GM23338 (cell line): ENCODE results near the gene MAGI1. TPM values are rescaled to one million over a fixed set of nuclear protein-coding genes. Genes with fewer than 3 reads are reported as not detected.

Experiments
- ATAC-seq: fragments of 200-7000 bp; cut with Tn5 transposase; 3 replicates; pipeline ENCODE4 v1.9.1; 2020
- DNase-seq: peaks from one replicate; pipeline ENCODE4 v3.0.0-alpha.2; 2015; ENCODE audit warnings: low spot score
- H2AFZ ChIP-seq: fragments of 200-600 bp; sonication (generic); 2 replicates; pipeline ENCODE4 v1.8.0; 2016; ENCODE audit warnings: antibody characterized with exemption, mild to moderate bottlenecking, moderate library complexity
- H3F3A ChIP-seq: fragments of 200-600 bp; sonication (generic); replicated peaks from 2 replicates; pipeline ENCODE4 v1.8.0; 2017; ENCODE audit warnings: antibody characterized with exemption, mixed run types, low read depth
- H3K27ac ChIP-seq: fragments of 200-600 bp; sonication (generic); 2 replicates; pipeline ENCODE4 v1.6.1; 2016; ENCODE audit warnings: low read depth
- H3K27me3 ChIP-seq: fragments of 200-600 bp; sonication (generic); 2 replicates; pipeline ENCODE4 v1.8.0; 2016; ENCODE audit warnings: mild to moderate bottlenecking, mixed run types, moderate library complexity; ENCODE audit not compliant: insufficient read depth
- H3K36me3 ChIP-seq: fragments of 200-600 bp; sonication (generic); 2 replicates; pipeline ENCODE4 v1.8.0; 2016; ENCODE audit warnings: mild to moderate bottlenecking; ENCODE audit not compliant: insufficient read depth
- H3K4me1 ChIP-seq: fragments of 200-600 bp; sonication (generic); 2 replicates; pipeline ENCODE4 v1.8.0; 2016; ENCODE audit warnings: mild to moderate bottlenecking, moderate library complexity; ENCODE audit not compliant: insufficient read depth
- H3K4me2 ChIP-seq: fragments of 200-600 bp; sonication (generic); 2 replicates; pipeline ENCODE4 v1.7.1; 2017; ENCODE audit warnings: mixed run types
- H3K4me3 ChIP-seq: fragments of 200-600 bp; sonication (generic); 2 replicates; pipeline ENCODE4 v1.6.1; 2016; ENCODE audit warnings: mixed run types
- H3K79me2 ChIP-seq: fragments of 200-600 bp; sonication (generic); replicated peaks from 2 replicates; pipeline ENCODE4 v1.8.0; 2017; ENCODE audit warnings: mild to moderate bottlenecking; ENCODE audit not compliant: insufficient read depth
- H3K9me2 ChIP-seq: fragments of 200-600 bp; sonication (generic); 2 replicates; pipeline ENCODE4 v1.8.0; 2017; ENCODE audit not compliant: insufficient read depth
- H4K20me1 ChIP-seq: fragments of 200-600 bp; sonication (generic); replicated peaks from 2 replicates; pipeline ENCODE4 v1.8.0; 2017; ENCODE audit warnings: mild to moderate bottlenecking; ENCODE audit not compliant: insufficient read depth
- H3K27ac Mint-ChIP-seq: 2 replicates; pipeline ENCODE4 v1.8.0; 2020; ENCODE audit warnings: inconsistent platforms, mild to moderate bottlenecking, moderate library complexity, mixed read lengths
- H3K27me3 Mint-ChIP-seq: 3 replicates; pipeline ENCODE4 v1.8.0; 2022; ENCODE audit warnings: low read depth, mild to moderate bottlenecking, moderate library complexity, mixed read lengths, inconsistent platforms; ENCODE audit not compliant: insufficient read depth, poor library complexity
- H3K36me3 Mint-ChIP-seq: 3 replicates; pipeline ENCODE4 v1.8.0; 2021; ENCODE audit warnings: low read depth, mild to moderate bottlenecking, inconsistent platforms, moderate library complexity, mixed read lengths
- H3K4me1 Mint-ChIP-seq: 3 replicates; pipeline ENCODE4 v1.8.0; 2020; ENCODE audit warnings: mild to moderate bottlenecking, inconsistent platforms, mixed read lengths
- H3K4me3 Mint-ChIP-seq: 3 replicates; pipeline ENCODE4 v1.8.0; 2021; ENCODE audit warnings: moderate library complexity, mild to moderate bottlenecking, inconsistent platforms, mixed read lengths
- H3K9me3 Mint-ChIP-seq: 3 replicates; pipeline ENCODE4 v1.8.0; 2020; ENCODE audit warnings: moderate library complexity, mild to moderate bottlenecking, inconsistent platforms, mixed read lengths
- CTCF ChIP-seq, 2 experiments: fragments of 200-600 bp in 1 of 2; sonication (generic) in 1 of 2; conservative IDR thresholded peaks; 2 replicates each; pipeline versions ENCODE4 v1.5.1 to v1.6.1; 2016 to 2017; ENCODE audit warnings: antibody characterized with exemption in 2 of 2, low read depth in 2 of 2, mild to moderate bottlenecking in 2 of 2, moderate library complexity in 1 of 2
- EZH2phosphoT487 ChIP-seq: fragments of 200-600 bp; sonication (generic); IDR thresholded peaks from one replicate; pipeline ENCODE4 v1.8.1; 2018; ENCODE audit warnings: antibody characterized with exemption; ENCODE audit not compliant: unreplicated experiment
- NANOG ChIP-seq: IDR thresholded peaks from 2 replicates; pipeline ENCODE4 v1.6.1; 2016; ENCODE audit warnings: antibody characterized with exemption, borderline replicate concordance
- POLR2AphosphoS5 ChIP-seq: IDR thresholded peaks from 2 replicates; pipeline ENCODE4 v1.6.1; 2016; ENCODE audit warnings: antibody characterized with exemption, low read depth
- STAT1 ChIP-seq: IDR thresholded peaks from one replicate; pipeline ENCODE4 v1.6.1; 2016; ENCODE audit warnings: antibody characterized with exemption; ENCODE audit not compliant: unreplicated experiment
- ZNF462 ChIP-seq: fragments of 250-450 bp; sonication (Bioruptor Pico); IDR thresholded peaks from 2 replicates; pipeline ENCODE4 v1.5.0; 2020; ENCODE audit warnings: mild to moderate bottlenecking, moderate library complexity
- polyA plus RNA-seq: library from polyadenylated mRNA; unstranded; fragments of >200 nt; fragmentation: Nextera tagmentation; extraction: Ambion mirVana; gene quantifications from 2 replicates; pipeline ENCODE4 v1.2.1, GENCODE V29; 2016
- total RNA-seq: library from RNA; depleted of rRNA; stranded (reverse); fragments of >200 nt; shearing (Covaris generic); gene quantifications from 2 replicates; pipeline ENCODE4 v1.2.3, GENCODE V29; 2014
- TF ChIP-seq, protein P1 (sequence below): IDR thresholded peaks from one replicate; pipeline ENCODE4 v1.6.1; 2018; ENCODE audit warnings: antibody characterized with exemption; ENCODE audit not compliant: unreplicated experiment

MAGI1 gene
- total and polyA plus RNA-seq, 2 experiments from 2014 or later, result 27.4 to 71.2 TPM

GRCh38 chr3:66048051-66048395 lies 9.3 kb upstream of the MAGI1 start (continued):
- TF ChIP-seq EZH2phosphoT487, result no peak
- TF ChIP-seq CTCF (conservative IDR thresholded peaks at IDR 0.05; ENCODE audit: low read depth in 2 of 2), result no peak
- TF ChIP-seq STAT1, result no peak
- no peak for TF ChIP-seq NANOG

- H3K9me2 ChIP-seq, result no peaks in the 10 kb centered on the region
- no peak overlapping the region for H3K27ac ChIP-seq
- H3K4me2 ChIP-seq, result no peak overlapping the region
Measured at GRCh38 chr3:66047311-66048050, 8.8 kb upstream of the MAGI1 start.

More at GRCh38 chr3:66047311-66048050, 8.8 kb upstream of the MAGI1 start:
- Histone ChIP-seq H4K20me1 (no peaks in the 10 kb centered on the region), H2AFZ (peak overlapping the region; percentile 69; the same call in 1 of the 2 replicates), H3K36me3 (0 out of 2 replicates have a peak, but pooled peaks cover 3% of the 10 kb centered on the region), H3K27me3 (no peaks in the 10 kb centered on the region), H3K4me1 (peaks cover 6% of the 10 kb centered on the region), H3K79me2 (no peaks in the 10 kb centered on the region), H3F3A (no peaks in the 10 kb centered on the region), H3K4me3 (no peak overlapping the region)
- no peaks in the 10 kb centered on the region for H3K36me3 Mint-ChIP-seq
- no peaks in the 10 kb centered on the region for H3K9me3 Mint-ChIP-seq
- DNase-seq (no peak), ATAC-seq (0 out of 3 replicates have a peak, but pooled peaks have one; percentile 25)
- peaks cover 11% of the 10 kb centered on the region for H3K4me1 Mint-ChIP-seq
- H3K27me3 Mint-ChIP-seq, result peaks cover 3% of the 10 kb centered on the region
- H3K27ac Mint-ChIP-seq, result 0 out of 2 replicates have a peak overlapping the region, but pooled peaks have one; percentile 52
- H3K4me3 Mint-ChIP-seq, result no peak overlapping the region
- TF ChIP-seq POLR2AphosphoS5, result no peak
- TF ChIP-seq NANOG, result no peak
- TF ChIP-seq EZH2phosphoT487, result no peak
- TF ChIP-seq, protein P1, sequence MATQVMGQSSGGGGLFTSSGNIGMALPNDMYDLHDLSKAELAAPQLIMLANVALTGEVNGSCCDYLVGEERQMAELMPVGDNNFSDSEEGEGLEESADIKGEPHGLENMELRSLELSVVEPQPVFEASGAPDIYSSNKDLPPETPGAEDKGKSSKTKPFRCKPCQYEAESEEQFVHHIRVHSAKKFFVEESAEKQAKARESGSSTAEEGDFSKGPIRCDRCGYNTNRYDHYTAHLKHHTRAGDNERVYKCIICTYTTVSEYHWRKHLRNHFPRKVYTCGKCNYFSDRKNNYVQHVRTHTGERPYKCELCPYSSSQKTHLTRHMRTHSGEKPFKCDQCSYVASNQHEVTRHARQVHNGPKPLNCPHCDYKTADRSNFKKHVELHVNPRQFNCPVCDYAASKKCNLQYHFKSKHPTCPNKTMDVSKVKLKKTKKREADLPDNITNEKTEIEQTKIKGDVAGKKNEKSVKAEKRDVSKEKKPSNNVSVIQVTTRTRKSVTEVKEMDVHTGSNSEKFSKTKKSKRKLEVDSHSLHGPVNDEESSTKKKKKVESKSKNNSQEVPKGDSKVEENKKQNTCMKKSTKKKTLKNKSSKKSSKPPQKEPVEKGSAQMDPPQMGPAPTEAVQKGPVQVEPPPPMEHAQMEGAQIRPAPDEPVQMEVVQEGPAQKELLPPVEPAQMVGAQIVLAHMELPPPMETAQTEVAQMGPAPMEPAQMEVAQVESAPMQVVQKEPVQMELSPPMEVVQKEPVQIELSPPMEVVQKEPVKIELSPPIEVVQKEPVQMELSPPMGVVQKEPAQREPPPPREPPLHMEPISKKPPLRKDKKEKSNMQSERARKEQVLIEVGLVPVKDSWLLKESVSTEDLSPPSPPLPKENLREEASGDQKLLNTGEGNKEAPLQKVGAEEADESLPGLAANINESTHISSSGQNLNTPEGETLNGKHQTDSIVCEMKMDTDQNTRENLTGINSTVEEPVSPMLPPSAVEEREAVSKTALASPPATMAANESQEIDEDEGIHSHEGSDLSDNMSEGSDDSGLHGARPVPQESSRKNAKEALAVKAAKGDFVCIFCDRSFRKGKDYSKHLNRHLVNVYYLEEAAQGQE, result no peak
- no peak for TF ChIP-seq ZNF462 (CRISPR knock-in tag)
